DMS79 treated with DMSO at 0.1 percent for 48 hours (cell line): ENCODE measurements around the gene KIF26A.

Source experiments
- DNase-seq: peaks from one replicate; lab custom pipeline; 2025; lab: John Stamatoyannopoulos, UW

The KIF26A gene

DNA sequence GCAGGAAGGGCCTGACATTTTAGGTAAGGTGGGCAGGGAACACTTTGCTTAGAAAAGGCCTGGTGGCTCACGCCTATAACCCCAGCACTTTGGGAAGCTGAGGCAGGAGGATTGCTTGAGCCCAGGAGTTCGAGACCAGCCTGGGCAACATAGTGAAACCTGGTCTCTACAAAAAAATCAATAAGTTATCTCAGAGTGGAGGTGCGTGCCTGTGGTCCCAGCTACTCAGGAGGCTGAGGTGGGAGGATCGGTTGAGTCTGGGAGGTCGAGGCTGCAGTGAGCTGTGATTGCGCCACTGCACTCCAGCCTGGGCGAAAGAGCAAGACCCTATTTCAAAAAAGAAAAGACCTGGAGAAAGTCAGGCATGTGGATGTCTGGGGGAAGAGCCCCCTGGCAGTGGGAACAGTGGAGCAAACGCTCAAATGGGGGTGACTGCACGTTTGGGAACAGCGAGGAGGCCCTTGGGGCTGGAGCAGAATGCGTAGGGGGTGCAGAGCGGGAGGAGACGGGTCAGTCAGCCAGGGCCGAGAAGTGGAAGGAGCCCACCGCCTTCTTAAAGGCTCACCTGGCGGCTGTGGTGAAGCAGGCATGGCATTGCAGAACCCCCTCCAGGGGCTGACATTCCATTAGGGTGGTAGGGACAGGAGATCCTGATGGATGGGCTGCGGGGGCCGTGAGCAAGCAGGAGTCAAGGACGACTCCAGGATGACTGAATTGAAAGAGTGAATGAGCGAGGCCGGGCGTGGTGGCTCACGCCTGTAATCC lies 6.2 kb upstream of the KIF26A start:
- DNase-seq = no peak

- DNase-seq = no peak
Observed at GRCh38 chr14:104132981-104133380, 5.4 kb upstream of the KIF26A start.

GRCh38 chr14:104133496-104133895 lies 4.9 kb upstream of the KIF26A start:
- no peak for DNase-seq

DNA sequence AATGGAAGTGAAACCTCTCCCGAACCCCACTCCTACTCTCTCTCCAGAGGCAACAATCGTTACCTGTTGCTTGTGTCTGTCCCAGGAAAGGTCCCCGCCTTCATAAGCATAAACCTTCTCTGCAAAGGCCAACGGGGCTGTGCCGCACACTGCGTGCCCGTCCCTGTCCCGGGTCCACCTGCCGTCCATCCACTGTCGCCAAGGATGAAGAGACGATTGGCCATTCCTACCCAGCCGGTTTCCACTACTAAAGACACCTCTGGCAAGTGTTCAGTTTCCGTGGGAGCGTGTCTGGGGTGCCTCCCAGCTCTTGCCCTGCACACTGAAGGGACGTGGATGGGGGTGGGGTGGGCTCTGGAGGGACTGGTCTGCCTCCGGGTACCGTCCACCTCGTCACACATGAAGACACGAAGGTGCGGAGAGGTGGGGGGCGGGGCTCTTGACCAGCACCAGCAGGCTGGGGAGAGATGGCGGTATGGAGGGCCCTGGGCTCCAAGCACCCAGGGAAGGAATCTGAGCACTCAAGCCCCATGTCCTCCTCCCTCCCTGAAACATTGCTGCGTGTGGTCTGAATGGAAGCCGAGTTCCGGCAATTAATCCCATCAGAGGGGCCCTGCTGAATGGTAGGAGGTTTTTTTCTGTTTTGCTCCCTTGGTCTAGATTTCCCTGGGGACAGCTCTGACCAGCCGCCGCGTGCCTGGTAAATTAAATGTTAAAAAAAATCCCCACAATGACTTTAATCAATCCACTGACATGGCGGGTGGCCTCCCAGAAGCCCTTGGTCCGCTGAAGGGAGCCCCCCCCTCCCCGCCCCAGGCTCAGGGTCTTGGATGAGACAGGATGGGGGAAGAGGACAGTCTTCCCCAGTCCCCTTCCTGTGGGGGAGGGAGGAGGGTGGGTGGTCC lies 4.1 kb upstream of the KIF26A start:
- no peak for DNase-seq

- DNase-seq = no peak
Observed at GRCh38 chr14:104135121-104135903, 3.1 kb upstream of the KIF26A start.

DNA sequence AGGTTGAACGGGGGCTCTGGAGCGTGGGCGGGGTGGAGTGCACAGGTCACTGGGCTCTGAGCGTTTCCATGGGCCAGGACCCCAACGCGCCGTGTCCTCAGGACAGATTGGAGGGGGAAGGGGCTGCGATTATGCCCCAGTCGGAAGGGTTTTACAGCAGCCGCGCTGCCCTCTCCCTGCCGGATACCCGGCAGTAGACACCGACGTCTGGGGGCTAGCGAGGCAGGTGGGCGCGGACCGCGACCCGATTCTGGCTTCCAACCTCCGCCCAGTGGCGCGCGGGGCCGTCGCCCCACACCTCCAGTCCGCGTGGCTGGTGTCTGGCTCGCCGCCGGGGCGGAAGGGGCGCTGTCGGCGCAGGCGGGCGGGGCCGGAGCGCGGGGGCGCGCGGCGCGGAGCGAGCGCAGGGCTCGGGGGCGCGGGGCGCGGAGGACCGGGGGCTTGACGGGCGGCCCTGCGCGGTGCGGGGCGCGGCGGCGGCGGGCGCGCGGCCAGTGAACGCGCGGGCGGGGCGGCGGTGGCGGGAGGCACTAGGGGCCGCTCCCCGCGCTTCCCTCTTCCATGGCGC lies 2.4 kb upstream of the KIF26A start:
- no peak for DNase-seq

DNA sequence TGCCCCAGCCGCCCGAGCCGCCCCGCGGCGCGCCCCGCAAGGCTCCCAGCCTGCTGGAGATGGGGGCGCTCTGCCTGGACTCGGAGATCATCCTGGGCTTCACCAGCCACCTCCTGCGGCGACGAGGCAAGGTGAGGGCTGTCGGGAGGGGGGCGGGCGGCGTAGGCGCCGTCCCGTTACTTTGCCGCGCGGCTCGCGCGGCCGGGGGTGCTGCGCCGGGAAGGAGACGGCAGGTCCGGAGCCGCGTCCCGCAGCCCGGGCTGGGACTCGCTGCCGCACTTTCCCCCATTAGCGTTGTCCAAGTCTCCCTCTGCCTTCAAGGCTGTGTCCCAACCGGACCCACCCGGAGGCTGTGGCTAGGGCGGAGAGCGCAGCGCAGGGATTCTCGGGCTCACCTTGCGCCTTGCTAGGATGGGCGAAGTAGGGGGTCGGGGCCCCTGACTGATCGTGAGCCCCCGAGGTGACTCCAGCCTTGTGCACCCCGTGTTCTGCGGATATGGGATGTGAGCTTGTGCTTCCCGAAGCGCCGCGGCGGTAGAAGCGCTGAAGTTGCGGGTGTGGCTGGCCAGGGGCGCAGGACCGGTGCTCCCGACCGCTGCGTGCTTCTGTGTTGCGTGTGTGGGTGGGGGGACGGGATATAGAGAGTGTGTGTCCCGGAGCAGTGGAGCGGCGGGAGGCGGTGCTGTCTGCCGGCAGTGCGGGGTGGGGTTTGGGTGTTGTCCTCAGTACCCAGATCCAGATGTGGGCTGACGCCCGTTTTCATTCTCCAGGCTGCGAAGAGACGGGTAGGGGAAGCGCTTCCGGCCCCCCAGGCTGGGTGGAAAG lies 1.7 kb upstream of the KIF26A start:
- peak; percentile 22 for DNase-seq

GRCh38 chr14:104137297-104138097 lies 890 bp upstream of the KIF26A start:
- peak; percentile 76 for DNase-seq

DNA sequence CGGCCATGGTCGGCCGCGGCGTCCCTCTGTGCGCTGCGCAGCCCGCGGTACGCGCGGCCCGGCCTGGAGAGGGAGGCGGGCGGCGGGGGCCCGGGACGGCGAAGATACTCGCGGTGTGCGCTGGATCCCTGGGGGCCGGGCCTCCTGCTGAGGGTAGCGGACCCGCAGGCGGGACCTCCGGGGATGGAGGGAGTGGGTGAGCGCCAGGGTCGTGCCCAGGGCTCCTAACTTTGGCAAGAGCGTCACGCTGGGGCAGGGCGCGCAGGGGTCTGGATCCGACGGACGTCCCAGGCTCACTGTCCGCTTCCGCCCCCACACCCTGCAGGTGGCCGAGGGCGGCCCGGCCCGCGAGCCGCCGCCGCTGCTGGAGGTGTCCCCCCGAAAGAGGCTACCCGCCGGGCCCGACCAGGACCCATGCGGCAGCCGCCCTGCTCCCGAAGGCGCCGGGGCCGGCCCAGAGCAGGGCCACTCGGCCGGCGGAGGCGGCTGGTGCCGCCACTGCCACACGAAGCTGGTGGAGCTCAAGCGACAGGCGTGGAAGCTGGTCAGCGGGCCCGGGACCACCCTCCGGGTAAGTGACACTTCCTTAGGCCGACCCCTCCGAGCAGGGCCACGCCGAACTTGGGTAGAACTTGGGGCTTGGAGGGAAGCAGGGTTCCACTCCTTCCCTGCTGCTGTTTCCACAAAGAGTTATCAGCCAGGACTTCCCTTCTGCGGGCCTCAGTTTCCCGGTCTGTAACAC lies 502 bp downstream of the KIF26A start:
- no peak for DNase-seq

DNA sequence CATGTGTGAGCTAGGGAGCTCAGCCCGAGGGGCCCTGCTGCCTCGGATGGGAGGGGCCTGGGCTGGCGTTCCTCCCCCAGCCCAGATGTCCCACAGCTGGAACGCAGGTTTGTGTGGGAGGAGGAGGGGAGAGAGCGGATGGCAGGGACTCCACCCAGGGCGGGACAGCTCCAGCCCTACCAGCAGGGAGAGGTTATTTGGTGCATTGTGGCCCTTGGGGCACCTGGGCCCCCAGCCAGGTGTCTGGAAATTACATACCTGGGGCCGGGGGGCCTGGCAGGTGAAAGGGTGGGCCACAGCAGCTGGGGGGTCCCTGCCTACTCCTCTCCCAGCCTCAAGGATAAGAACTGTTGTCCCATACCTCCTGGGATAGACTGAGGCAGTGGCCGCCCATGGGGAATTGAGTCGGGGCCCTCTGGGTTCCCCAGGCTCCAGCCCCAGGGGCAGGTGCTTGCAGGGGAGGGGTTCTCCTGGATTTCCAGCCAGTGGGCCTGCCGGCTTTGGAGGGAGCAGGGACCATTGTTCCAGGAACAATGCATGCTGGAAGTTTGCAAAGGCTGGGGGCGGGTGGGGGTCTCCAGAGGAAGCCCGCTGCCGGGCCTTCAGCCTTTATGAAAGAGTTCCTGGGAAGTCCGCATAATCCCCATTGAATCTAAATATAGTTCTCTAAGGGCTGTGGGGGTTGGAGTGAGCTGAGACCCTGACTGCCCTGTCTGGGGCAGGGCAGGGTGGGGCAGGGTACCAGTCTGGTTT lies 1.2 kb downstream of the KIF26A start:
- no peak for DNase-seq

DNA sequence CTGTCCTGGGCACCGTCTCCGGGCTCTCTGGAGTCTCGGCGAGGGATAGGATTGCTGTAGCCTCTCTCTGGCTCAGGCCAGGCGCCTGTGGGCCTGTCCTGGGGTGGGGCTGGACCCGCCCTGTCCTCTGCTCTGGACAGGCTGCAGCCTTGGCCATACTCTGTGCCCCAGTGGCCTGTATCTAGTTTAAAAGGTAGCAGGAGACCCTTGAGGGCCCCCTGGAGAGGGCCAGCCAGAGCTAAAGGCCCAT lies 1.8 kb downstream of the KIF26A start:
- DNase-seq = no peak

- no peak for DNase-seq
Observed at GRCh38 chr14:104140463-104141331, 2.3 kb downstream of the KIF26A start.

DNA sequence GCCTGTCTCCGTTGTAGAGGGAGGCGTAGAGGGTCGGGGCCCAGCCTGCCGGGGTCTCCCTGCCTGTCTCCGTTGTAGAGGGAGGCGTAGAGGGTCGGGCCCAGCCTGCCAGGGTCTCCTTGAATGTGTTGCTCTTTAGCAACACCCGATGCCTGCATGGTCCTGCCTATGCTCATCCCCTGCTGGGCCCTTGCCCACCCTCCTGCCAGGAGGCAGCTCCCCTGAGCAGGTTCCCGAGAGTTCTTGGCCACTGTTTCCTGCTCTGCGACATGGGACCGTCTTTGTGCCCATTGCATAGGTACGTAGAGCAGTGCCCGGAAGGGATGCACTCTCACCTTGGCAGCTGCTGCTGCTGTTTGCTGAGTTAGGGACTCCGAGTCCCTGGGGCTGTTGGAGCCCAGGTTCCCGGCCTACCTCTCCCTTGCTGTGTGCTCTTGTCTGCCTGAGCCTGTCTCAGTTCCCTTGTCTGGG lies 3.3 kb downstream of the KIF26A start:
- no peak for DNase-seq

DNA sequence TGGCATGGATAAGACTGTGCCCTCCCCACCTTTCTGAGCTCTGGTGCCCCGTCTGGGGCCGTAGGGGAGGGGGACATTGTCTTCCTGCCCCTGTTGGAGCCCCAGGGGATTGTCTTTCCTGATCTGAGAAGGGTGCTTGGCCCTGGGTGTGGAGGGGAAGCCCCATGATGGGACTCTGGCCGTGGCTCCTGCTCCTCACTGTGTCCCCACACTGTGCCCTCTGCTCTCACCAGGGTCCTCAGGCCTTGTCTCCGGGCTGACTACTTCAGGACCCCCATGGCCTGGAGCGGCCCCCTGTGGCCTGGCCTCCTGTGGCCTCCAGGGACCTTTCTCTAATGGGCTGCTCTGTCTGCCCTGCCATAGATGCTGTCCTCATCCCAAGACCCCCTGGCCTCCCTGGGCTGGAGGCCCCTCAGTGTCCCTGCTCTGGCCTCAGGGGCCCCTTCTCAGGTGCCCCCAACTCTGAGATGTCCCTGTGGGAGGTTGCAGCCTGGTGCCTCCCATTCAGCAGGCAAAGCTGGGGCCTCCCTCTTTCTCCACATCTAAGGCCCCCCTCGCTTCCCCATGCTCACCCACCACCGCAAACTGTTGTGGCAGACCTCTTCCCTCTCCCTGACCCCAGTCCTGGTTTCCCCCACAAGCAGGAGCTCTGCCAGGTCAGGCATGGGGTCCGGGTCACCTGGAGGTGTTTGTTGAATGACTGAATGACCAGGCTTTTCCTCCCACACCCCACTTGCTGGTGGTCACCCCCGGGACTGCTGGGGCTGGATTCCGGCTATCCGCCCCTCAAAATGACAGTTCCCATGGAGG lies 4.0 kb downstream of the KIF26A start:
- DNase-seq = no peak

DNA sequence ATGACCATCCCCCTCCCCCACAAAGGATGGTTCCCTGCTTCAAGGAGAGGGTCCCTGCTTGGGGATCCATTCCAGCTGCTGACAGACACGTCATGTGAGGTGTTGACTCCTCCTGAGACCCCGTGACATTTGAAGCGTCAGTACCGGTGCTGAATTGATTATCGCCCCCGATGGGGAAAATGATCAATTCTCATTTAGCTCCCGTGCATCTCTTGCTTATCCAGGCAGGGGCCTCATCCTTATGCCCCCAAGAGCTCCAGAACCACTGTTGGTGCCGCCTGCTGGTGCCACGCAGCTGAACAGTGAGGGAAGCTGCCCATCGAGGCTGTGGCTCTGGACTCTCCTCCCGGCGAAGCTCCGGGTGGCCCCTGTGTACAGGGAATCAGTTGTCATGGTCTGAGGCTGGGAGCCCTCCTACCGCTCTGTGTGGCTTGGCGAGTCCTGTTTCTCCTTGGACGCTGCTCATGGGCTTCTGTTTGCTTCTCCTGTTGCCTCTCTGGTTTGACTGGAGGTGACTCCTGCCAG lies 4.6 kb downstream of the KIF26A start:
- DNase-seq = no peak

DNA sequence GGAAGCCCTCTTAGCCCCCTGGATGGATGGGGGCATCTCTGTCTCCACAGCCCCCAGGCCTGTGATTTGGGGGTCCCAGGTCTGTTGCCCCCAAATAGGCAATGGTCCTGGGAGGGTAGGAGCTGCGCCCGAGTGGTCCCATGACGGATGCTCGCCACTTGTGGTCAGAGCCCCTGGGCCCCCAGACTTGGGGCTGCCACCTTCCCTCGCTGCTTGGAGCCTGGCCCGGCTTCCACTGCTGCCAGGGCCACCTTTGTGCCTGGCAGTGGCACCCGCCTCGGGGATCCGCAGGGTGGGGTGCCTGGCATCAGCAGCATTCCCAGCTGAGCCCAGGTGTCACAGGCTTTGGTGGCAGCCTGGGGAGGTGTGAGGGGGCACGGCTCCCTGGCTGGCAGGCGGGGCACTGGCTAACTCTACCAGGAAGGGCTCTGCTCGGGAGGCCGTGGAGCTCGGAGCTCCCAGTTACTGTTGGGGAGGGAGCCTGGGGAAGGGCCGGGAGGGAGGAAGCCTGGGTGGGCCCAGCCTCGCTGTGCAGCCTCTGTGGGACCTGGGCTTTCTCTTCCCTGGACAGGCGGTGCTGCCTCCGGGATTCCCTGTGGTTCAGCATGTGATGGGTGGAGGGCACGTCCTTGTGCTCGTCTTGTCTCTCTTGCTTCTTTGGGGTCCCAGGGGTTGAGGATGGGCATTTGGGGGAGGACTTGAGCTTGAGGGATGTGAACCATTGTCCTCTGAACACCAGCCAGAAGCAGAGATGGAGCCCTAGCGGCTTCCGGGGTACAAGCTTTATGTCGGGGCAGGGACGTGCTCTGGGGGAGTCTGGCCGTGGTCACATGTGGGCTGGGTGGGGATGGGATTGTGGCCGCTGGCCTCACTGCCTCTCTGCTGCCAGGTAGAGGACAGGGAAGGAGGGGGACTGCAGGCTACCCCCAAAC lies 5.4 kb downstream of the KIF26A start:
- DNase-seq = no peak
